Hematopoietic multipotent progenitor cell treated with erythropoietin and hydrocortisone succinate and interleukin-3 and kit ligand, for 4 days (in vitro differentiated cells): ENCODE results near the gene DPH2.

Experiments
- DNase-seq: peaks from one replicate; pipeline ENCODE4 v3.0.0-alpha.2; 2015

Gene DPH2

GRCh38 chr1:44008259-44008658 lies 38.4 kb downstream of the DPH2 start:
- no peak for DNase-seq

- no peak for DNase-seq
These were observed 41.2 kb downstream of the DPH2 start for GRCh38 chr1:44010935-44011471.

- DNase-seq: no peak
These were observed 42.6 kb downstream of the DPH2 start for GRCh38 chr1:44012404-44012803.

GRCh38 chr1:44012941-44013609 lies 43.3 kb downstream of the DPH2 start:
- peak; percentile 61 for DNase-seq

GRCh38 chr1:44013949-44014348 lies 44.1 kb downstream of the DPH2 start:
- DNase-seq: no peak

- peak; percentile 26 for DNase-seq
These were observed 44.7 kb downstream of the DPH2 start for GRCh38 chr1:44014365-44015104.

GRCh38 chr1:44015206-44015605 lies 45.4 kb downstream of the DPH2 start:
- DNase-seq: no peak

GRCh38 chr1:44016041-44016889 lies 46.5 kb downstream of the DPH2 start:
- no peak for DNase-seq

GRCh38 chr1:44016890-44017400 lies 47.1 kb downstream of the DPH2 start:
- DNase-seq: no peak

- DNase-seq: no peak
These were observed 49.7 kb downstream of the DPH2 start for GRCh38 chr1:44019466-44019948.

GRCh38 chr1:44020464-44020863 lies 50.7 kb downstream of the DPH2 start:
- no peak for DNase-seq

- DNase-seq: no peak
These were observed 51.3 kb downstream of the DPH2 start for GRCh38 chr1:44021156-44021555.

- no peak for DNase-seq
These were observed 51.9 kb downstream of the DPH2 start for GRCh38 chr1:44021581-44022321.
